Neural cell (in vitro differentiated cells): ENCODE data around the gene SPINK9. TPM values are rescaled to one million over a fixed set of nuclear protein-coding genes. Genes with fewer than 3 reads are reported as not detected.
"Not testable (repeated sequence)": the region's sequence is repeated elsewhere in the genome, so short reads cannot be mapped to it uniquely, and the experiment has no call there.

Experiments used
- H2AFZ ChIP-seq: fragments of 200-600, 300-800 bp; sonication (generic), shearing (Covaris generic); 2 replicates; pipeline ENCODE4 v1.6.0; 2014; ENCODE audit warnings: low read depth, mild to moderate bottlenecking, antibody characterized with exemption, low read length, moderate library complexity
- H3F3A ChIP-seq: fragments of 200-600 bp; shearing (Covaris generic); 2 replicates; pipeline ENCODE4 v1.6.1; 2016; ENCODE audit warnings: mild to moderate bottlenecking, moderate library complexity, mixed read lengths, antibody characterized with exemption, low read length; ENCODE audit not compliant: insufficient read depth, poor library complexity, severe bottlenecking
- H3K27ac ChIP-seq: fragments of 200-600, 300-800 bp; sonication (generic), shearing (Covaris generic); 2 replicates; pipeline ENCODE4 v1.5.1; 2014; ENCODE audit warnings: mild to moderate bottlenecking, low read length, moderate library complexity
- H3K27me3 ChIP-seq: fragments of 300-800, 200-600 bp; sonication (generic), shearing (Covaris generic); 2 replicates; pipeline ENCODE4 v1.6.0; 2014; ENCODE audit warnings: mild to moderate bottlenecking, low read depth, low read length, moderate library complexity; ENCODE audit not compliant: insufficient read depth
- H3K36me3 ChIP-seq: fragments of 300-800, 200-600 bp; sonication (generic), shearing (Covaris generic); 2 replicates; pipeline ENCODE4 v1.5.1; 2014; ENCODE audit warnings: mild to moderate bottlenecking, antibody characterized with exemption, low read length, moderate library complexity; ENCODE audit not compliant: insufficient read depth
- H3K4me2 ChIP-seq: fragments of 300-800, 200-600 bp; sonication (generic), shearing (Covaris generic); 2 replicates; pipeline ENCODE4 v1.6.0; 2014; ENCODE audit warnings: mild to moderate bottlenecking, low read length
- H3K4me3 ChIP-seq: fragments of 300-800, 200-600 bp; sonication (generic), shearing (Covaris generic); 2 replicates; pipeline ENCODE4 v1.5.1; 2014; ENCODE audit warnings: mild to moderate bottlenecking, low read length, moderate library complexity
- H3K79me2 ChIP-seq: fragments of 200-600 bp; shearing (Covaris generic); replicated peaks from 2 replicates; pipeline ENCODE4 v1.6.0; 2014; ENCODE audit warnings: mild to moderate bottlenecking, low read length, moderate library complexity; ENCODE audit not compliant: insufficient read depth
- H3K9ac ChIP-seq: fragments of 300-800, 200-600 bp; sonication (generic), shearing (Covaris generic); 2 replicates; pipeline ENCODE4 v1.6.1; 2016; ENCODE audit warnings: mild to moderate bottlenecking, low read length, mixed read lengths
- H3K9me2 ChIP-seq: fragments of 200-600 bp; shearing (Covaris generic); 2 replicates; pipeline ENCODE4 v1.6.1; 2016; ENCODE audit warnings: mild to moderate bottlenecking, low read length, mixed read lengths; ENCODE audit not compliant: insufficient read depth
- H3K9me3 ChIP-seq: fragments of 200-600, 300-800 bp; sonication (generic), shearing (Covaris generic); 2 replicates; pipeline ENCODE4 v1.6.1; 2016; ENCODE audit warnings: mild to moderate bottlenecking, mixed run types, low read length, moderate library complexity, mixed read lengths
- H4K20me1 ChIP-seq: fragments of 200-600 bp; shearing (Covaris generic); 2 replicates; pipeline ENCODE4 v1.6.1; 2016; ENCODE audit warnings: mild to moderate bottlenecking, mixed run types; ENCODE audit not compliant: insufficient read depth
- CTCF ChIP-seq: fragments of 450-650 bp; IDR thresholded peaks from 2 replicates; pipeline ENCODE4 v1.5.1; 2014; ENCODE audit warnings: antibody characterized with exemption, mild to moderate bottlenecking, moderate library complexity; ENCODE audit not compliant: poor library complexity, severe bottlenecking
- EP300 ChIP-seq: fragments of 450-650 bp; conservative IDR thresholded peaks from 2 replicates; pipeline ENCODE4 v1.6.1; 2014; ENCODE audit warnings: antibody characterized with exemption, mild to moderate bottlenecking, moderate library complexity; ENCODE audit not compliant: poor library complexity, severe bottlenecking
- EZH2 ChIP-seq: fragments of 200-600, 300-800 bp; shearing (Covaris generic), sonication (generic); IDR thresholded peaks from 2 replicates; pipeline ENCODE4 v1.6.1; 2014; ENCODE audit warnings: antibody characterized with exemption, low read length, borderline replicate concordance, mild to moderate bottlenecking; ENCODE audit not compliant: insufficient read depth, poor library complexity, severe bottlenecking
- MXI1 ChIP-seq: fragments of 450-650 bp; conservative IDR thresholded peaks from 2 replicates; pipeline ENCODE4 v1.6.1; 2014; ENCODE audit warnings: antibody characterized with exemption, mild to moderate bottlenecking; ENCODE audit not compliant: poor library complexity, severe bottlenecking
- POLR2AphosphoS5 ChIP-seq: IDR thresholded peaks from 2 replicates; pipeline ENCODE4 v1.6.1; 2012
- RAD21 ChIP-seq: fragments of 450-650 bp; conservative IDR thresholded peaks from 2 replicates; pipeline ENCODE4 v1.6.1; 2014; ENCODE audit warnings: antibody characterized with exemption, mild to moderate bottlenecking, moderate library complexity
- REST ChIP-seq: IDR thresholded peaks from 2 replicates; pipeline ENCODE4 v1.6.1; 2012; ENCODE audit warnings: borderline replicate concordance
- SMC3 ChIP-seq: fragments of 450-650 bp; conservative IDR thresholded peaks from 2 replicates; pipeline ENCODE4 v1.6.1; 2014; ENCODE audit warnings: antibody characterized with exemption, mild to moderate bottlenecking, moderate library complexity; ENCODE audit not compliant: poor library complexity
- TAF1 ChIP-seq: IDR thresholded peaks from 2 replicates; pipeline ENCODE4 v1.6.1; 2012; ENCODE audit warnings: low read depth
- polyA plus RNA-seq: library from polyadenylated mRNA; depleted of rRNA; stranded (reverse); fragments of >200 nt; gene quantifications from 2 replicates; pipeline ENCODE4 v1.2.3, GENCODE V29; 2014

The SPINK9 gene
- polyA plus RNA-seq, 1 donor from 2014 or later = not detected

GRCh38 chr5:148314731-148315130 lies 20.6 kb upstream of the SPINK9 start:
- H3K27me3 ChIP-seq = no peaks in the 10 kb centered on the region
- H3K27ac ChIP-seq = no peak overlapping the region
- H3F3A ChIP-seq = no peaks in the 10 kb centered on the region
- TF ChIP-seq CTCF = no peak
- TF ChIP-seq SMC3 = no peak
- TF ChIP-seq EP300 = no peak
- TF ChIP-seq EZH2 = no peak
- TF ChIP-seq RAD21 = no peak
- no peak for TF ChIP-seq TAF1
- TF ChIP-seq REST = no peak
- TF ChIP-seq MXI1 = no peak
- no peak for TF ChIP-seq POLR2AphosphoS5
- H3K4me3 ChIP-seq = no peak overlapping the region
- no peaks in the 10 kb centered on the region for H4K20me1 ChIP-seq
- no peak overlapping the region for H2AFZ ChIP-seq
- no peaks in the 10 kb centered on the region for H3K9me2 ChIP-seq
- H3K9ac ChIP-seq = no peak overlapping the region
- no peaks in the 10 kb centered on the region for H3K79me2 ChIP-seq
- no peaks in the 10 kb centered on the region for H3K9me3 ChIP-seq
- no peak overlapping the region for H3K4me2 ChIP-seq
- no peaks in the 10 kb centered on the region for H3K36me3 ChIP-seq

GRCh38 chr5:148320011-148320963 lies 15.1 kb upstream of the SPINK9 start:
- H3K79me2 ChIP-seq, H3K36me3 ChIP-seq, H3K9me2 ChIP-seq, H4K20me1 ChIP-seq, H3K9ac ChIP-seq, H3K9me3 ChIP-seq, H3K4me2 ChIP-seq, H3K27ac ChIP-seq, H3F3A ChIP-seq, H3K4me3 ChIP-seq, H3K27me3 ChIP-seq, H2AFZ ChIP-seq: not testable (repeated sequence)
